DMS153 (cell line): ENCODE results near the gene ZNF213.

Source experiments
- DNase-seq: peaks from one replicate; lab custom pipeline; 2025; lab: John Stamatoyannopoulos, UW

The ZNF213 gene

DNA sequence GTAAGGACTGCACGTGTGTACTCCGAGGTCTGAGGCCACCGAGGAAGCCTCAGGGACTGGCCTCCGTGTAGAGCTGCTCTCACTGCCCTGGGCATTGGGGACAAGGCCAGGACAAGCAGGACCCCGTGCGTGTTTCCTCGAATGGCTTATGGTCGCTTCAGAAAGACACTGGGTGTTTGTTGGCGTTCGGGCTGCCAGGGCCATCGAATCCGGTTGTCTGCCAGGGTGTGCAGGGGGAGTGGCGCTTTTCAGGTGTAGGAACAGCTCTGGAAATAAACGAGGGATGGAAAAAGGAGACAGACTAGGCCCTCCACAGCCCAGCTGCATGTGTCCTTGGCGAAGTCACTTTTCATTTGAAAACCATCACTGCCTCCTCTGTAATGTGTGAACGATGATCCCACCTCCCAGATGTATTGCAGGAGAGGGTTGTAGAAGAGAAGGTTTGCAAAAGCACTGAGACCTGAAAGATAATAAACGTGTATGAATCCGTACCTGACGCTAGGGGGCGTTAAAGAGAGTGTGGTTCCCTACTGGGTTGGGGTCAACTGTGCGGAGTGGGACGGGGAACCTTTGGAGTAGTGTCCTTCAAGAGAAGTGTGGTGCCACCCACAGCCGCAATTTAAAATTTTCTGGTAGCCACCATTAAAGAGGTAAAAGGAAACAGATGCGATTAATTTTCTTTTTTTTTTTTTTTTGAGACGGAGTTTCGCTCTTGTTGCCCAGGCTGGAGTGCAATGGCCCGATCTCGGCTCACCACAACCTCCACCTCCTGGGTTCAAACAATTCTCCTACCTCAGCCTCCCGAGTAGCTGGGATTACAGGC, 33.6 kb upstream of the ZNF213 start:
- DNase-seq, result no peak

DNA sequence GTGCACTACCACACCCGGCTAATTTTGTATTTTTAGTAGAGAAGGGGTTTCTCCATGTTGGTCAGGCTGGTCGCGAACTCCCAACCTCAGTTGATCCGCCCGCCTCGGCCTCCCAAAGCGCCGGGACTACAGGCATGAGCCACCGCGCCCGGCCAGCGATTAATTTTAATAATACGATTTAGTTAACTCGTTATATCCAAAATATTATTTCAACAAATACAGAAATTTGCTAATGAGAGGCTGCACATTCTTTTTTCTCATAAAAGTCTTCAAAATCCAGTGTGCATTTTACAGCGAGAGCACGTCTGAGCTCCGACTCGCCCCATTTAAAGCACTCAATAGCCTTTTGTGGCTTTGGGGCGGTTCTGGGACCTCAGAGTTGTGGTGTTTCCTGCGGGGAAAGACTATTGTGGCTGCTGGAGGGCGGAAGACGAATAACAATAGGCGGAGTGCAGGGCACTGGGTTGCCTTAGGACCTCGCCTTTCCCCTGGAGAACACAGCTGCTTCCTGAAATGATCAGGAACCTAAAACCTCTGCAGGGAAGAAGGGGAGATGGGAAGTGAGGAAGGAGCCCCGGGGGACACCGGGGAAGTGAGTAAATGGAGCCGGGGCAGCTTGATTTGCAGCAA, 32.9 kb upstream of the ZNF213 start:
- no peak for DNase-seq

DNA sequence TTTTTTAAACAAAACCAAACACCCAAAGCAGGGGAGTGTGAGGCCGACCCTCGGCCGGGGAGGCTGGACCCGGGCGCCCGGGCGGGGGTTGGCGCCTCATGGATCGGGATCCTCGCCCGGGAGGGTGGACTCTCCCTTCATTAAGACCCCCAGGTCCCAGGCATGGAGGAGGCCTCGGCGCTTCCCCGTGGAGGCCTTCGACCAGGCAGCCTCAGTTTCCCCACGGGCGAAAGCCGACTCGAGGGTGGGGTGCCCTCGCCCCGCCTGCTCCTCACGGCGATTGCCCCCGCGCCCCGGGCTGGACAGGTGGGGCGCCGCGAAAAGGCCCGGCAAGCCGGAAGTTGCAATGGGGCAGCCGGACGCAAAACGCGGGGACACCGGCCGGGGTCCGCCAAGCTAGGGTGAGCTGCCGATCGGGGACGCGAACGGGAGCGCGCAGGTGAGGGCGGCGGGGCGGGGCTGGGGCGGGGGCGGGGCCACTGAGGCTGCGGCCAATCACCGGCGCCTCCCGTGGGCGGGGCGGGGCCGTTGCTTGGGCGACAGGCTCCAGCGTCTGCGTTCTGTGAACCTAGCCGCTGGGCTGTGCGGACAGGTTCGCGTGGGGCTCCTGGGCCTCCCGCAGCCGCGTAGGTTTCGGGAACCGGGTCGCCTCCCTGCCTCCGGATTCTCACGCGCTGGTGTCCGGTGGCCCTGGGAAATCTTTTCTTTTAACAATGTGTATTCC, 28.5 kb upstream of the ZNF213 start:
- DNase-seq, result peak; percentile 82

DNA sequence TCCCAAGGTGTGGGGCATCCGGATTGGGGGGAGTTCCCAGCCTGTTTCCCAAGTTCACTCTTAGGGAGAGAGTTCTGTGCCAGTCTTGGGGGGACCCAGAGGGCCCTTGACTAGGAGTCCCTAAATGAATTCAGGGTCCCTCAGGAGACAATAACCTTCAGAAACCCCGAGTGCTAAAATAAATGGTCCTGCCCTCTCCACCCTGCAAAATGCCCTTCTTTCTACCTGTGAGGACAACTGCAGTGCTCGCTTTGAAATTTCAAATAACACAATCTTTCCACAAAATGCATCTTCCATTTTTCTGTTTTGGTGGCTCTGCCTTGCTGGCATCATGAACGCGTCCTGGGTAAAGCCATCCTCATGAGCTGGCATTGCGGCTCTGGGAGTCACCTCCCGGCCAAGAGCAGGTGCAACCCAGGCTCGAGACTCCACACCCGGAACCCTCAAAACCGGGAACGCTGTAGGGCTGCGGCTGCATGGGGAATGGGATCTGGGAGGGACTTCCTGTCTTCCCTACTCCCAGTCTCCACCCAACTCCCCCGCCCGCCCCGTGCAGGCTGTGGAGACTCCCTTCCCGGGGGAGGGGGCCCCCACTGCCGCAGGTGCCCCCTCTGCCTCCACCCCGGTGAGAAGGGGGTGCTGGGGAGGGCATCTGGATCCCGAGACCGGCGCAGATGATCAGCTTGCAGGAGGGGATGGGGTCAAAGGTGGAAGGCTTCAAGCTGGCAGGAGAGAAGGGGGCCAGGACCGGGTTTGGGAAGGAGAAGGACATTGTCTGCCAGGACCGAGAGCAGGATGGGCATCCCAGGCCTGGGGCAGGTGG, 22.6 kb upstream of the ZNF213 start, which contains the start of gene ZNF205:
Gene ZNF205, plus strand, starts transcription at position 529 of the 823 bp plus-strand sequence. CDS start 845 bp downstream, outside the sequence.
- peak; percentile 72 for DNase-seq

DNA sequence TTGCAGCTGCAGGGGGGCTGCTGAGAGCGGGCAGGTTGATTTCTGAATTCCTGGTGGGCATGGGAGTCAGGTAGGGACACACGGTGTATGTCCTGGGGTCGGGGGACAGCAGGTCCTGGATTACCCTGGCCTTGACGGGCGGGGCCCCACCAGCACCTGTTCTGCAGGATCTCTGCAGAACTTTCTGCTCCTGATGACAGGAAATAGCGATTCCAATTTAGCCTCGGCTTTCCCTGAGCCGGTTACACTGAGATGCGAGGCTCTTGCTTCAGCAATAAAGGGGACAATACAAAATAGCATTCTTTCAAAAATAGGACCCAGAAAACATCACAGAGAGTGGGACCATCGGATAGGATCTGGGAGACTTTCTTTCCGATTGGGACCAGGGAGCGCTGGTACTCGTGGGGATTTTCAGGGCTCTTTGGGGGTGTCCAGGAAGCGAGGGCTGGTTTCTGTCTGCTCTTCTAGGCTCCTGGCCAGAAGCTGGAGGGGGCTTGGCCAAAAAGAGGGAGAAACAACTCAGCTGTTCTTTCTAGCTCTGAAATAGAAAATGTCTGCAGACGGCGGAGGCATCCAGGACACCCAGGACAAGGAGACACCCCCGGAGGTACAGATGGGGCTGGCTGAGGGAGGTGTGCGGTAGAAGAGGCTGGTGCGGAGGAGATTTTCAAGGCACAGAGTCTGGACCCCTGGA, 21.8 kb upstream of the ZNF213 start:
- no peak for DNase-seq

DNA sequence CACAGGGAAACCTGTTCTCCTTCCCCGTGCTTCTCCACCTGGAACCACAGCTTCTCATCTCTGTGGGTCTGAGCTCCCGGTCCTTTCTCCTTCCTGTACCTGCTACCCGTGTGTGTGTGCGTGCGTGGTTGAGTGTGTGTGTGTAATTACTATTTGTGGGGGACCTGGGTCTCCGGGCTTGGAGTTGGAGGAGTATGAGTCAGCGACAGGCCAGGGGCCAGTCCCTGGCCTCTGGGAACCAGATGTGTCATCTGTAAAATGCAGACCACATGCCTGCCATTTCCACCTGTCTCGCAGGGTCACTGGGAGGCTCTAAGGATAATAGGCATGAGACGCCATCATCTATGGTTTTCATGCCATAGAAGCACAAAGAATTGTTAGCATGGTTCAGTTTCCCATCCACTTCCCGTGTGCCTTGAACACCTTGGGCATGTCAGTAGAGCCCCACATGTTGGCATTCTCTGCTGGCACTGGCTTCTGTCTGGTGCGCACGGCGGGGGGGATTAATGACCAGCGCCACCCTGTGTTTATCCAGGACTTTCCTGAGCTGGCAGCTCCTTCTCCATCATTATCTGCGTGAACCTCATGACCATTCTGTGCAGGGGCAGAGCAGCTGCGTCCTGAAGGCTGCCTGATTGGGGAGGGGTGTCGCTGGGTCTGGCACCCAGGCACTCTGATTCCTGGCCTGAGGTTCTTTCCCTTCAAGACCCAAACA, 20.9 kb upstream of the ZNF213 start:
- no peak for DNase-seq

DNA sequence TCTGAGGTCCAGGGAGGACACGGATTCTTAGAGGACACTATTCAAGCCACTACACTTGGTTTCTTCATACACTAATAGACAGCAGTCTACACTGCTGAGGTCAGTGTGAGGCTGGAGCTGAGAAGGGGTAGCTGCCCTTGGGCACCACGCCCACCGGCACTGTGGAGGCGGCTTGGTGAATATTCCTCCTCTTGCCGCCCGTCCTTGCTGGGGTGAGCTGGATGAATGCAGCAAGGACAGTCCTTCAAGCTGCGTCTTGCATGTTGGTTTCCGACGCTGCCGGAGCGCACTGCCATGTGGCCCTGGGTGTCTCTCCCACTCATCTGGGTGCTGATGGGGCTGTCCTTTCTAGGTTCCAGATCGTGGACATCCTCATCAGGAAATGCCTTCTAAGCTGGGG, 19.8 kb upstream of the ZNF213 start:
- no peak for DNase-seq

DNA sequence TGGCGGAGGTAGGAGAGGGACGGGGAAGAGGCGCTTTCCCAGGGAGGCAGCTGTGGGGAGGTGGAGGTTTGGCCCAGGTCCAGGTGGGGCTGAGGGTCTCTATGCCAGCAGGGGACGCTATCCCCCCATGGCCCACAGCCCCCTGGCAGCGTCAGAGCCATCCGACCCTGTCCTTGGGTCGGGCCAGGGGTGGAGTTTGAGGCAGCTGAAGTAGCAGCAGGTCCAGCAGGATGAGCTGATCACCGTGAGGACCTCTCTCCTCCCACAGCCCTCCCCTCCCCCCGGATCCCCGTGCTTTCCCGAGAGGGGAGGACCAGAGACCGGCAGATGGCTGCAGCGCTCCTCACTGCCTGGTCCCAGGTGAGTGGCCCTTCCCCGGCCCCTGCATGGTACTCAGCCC, 19.3 kb upstream of the ZNF213 start:
- DNase-seq, result no peak

DNA sequence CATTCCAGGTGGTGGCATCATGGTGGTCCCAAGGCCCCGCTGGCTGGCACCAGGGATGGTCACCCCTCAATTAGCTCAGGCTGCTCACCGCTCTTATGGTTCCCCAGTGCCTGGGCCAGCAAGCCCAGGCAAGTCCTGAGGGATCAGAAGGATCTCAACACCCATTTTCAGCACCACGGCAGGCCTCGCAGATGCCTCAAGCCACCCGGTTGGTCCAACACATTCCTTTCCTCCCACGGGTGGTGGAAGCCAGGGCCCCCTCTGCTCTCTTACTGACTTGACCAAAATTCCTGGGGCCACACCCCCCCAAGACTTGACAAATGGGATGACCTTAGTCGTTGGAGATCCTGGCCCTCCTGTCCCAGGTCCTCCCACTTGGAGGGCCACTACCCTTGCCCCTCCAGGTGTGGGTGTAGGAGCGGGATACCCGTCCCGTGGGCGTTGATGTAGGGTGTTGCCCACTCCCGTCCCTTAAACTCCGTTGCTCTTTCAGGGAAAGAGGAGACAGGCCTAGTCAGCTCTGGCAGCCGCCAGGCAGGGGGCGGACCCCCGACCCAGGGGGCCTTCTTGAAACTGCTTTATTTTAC, 16.5 kb upstream of the ZNF213 start:
- DNase-seq, result no peak

DNA sequence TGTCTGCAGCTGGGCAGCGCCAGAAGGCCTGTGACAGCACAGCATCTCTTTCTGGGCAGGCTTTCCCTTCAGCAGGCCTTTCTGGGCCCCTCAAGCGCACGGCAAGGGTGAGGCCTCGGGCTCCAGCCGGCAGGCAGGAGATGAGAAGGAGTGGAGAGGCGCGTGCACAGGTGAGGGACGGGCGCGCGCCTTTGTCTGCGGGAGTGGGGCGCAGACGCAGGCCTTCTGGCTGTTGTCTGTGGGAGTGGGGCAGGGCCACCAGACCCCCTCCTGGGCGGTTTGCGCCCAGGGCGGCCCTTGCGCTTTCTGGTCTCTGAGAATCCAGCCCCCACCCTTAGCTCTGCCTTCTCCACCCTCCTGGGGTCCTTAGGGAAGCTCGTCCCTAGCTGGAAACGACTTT, 16.0 kb upstream of the ZNF213 start:
- no peak for DNase-seq

DNA sequence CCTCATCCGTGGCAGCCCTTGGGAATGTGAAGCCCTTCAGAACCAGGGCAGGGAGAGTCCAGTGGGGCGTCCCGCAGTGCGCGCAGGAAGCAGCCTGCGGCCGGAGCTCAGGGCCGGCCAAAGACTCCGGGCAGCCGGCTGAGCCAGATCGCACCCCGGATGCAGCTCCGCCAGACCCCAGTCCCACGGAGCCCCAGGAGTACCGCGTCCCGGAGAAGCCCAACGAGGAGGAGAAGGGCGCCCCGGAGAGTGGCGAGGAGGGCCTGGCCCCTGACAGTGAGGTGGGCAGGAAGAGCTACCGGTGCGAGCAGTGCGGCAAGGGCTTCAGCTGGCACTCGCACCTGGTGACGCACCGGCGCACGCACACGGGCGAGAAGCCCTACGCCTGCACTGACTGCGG, 15.5 kb upstream of the ZNF213 start:
- no peak for DNase-seq

DNA sequence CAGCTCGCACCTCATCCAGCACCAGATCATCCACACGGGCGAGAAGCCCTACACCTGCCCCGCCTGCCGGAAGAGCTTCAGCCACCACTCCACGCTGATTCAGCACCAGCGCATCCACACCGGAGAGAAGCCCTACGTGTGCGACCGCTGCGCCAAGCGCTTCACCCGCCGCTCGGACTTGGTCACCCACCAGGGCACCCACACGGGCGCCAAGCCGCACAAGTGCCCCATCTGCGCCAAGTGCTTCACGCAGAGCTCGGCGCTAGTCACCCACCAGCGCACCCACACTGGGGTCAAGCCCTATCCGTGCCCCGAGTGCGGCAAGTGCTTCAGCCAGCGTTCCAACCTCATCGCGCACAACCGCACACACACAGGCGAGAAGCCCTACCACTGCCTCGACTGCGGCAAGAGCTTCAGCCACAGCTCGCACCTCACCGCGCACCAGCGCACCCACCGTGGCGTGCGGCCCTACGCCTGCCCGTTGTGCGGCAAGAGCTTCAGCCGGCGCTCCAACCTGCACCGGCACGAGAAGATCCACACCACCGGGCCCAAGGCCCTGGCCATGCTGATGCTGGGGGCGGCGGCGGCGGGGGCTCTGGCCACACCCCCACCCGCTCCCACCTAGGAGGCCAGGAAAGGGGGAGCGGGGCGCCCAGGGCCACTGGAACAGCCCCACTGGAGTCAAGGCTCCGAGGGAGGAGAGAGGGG, 15.0 kb upstream of the ZNF213 start:
- no peak for DNase-seq

DNA sequence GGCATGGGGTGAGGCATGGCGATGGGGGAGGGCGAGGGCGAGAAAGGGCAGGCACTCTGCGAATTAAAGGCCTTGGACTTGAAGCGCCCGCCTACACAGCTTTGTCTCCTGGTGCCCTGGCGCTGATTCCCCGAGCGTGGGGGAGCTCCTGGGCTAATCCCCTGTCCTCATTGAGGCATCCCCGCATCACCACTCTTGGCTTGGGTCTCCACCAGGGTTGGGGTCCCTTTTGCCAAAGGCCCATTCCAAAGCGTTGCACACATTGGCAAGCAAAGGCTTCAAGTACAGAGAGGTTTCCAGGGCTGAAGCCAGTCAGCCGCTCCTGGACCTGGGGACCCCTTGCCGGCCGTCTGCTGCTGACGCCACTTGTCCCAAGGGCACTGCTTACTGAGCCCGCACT, 14.4 kb upstream of the ZNF213 start:
- no peak for DNase-seq

DNA sequence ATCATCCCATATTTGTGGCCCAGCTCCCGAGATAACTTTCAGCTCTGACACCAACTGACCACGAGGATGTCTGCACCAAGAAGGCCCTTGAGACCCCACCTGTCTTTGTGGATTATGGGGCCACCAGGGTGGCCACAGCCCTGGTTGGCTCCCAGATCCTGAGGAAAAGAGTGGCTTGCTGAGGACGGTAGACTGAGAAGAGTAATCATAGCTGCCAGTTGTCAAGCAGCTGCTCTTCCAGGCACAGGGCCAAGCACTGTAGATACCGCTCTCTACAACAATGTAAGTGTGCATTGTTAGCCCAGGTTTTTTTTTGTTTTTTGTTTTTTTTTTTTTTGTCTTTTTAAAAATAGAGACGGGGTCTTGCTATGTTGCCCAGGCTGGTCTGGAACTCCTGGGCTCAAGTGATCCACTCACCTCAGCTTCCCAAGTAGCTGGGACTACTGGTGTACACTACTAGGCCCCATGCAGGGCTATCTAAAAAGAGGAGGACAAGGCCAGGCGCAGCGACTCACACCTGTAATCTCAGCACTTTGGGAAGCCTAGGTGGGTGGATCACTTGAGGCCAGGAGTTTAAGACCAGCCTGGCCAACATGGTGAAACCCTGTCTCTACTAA, 12.9 kb upstream of the ZNF213 start:
- no peak for DNase-seq

DNA sequence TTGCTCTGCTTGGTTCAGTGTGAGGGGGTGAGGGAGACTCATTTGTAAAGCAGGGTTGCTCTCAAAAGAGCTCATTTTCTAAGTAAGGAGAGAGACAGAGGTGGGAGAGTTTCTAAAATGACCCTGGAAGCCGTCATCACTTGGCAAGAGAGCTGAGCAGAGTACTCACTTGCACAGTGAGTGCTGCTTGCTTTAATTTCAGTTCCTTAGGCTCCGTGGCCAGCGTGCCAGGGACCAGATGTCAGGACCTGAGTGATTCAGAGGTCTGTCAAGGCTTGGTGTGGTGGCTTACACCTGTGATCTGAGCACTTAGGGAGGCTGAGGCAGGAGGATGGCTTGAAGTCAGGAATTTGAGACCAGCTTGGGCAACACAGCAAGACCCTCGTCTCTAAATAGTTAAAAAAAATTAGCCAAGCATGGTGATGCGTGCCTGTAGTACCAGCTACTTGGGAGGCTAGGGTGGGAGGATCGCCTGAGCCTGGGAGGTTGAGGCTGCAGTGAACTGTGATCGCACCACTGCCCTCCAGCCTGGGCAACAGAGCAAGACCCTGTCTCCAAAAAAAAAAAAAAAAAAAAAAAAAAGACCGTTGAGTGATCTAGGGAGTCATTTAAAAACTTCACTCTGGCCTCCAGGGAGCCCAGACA, 11.8 kb upstream of the ZNF213 start:
- no peak for DNase-seq

DNA sequence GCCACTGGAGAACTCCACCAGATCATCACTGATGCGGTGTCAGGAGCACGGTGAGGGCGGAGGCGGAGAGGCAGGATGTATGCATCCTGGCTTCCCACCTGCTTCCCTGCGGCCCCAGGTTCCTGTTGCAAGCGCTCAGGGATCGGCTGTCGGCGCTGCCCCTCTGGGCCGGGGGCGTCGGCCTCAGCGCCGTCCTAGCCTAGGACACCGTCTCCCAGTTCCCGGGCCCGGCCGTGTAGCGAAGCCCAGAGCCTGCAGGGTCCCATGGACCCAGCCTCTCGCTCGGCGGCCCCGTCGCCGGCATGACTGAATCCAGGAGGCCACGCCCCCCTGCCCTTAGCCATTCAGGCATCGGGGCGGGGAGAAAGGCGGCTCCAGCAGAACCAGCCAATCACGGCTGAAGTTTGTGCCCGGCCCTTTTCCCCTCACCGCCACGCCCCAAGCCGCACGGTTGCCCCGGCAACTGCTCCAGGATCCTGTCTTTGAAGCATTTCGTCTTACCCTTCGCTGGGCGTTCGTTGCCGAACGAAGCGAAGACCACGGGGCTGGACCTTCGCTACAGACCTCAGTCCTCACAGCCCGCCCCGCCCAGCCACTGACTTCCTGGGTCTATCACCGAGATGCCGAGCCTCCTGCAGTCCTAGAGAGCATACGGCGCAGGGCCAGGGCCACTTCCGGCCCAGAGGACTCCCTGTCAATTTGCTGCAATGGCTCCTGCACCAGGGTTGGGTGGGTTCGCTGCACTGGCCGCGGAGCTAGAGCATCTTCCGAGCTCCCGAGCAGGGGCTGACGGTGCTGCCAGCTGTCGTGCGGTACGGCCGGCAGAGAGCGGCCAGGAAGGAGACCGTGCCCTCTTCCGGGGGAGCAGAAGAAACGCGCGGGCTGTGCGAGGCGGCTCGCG, 10.6 kb upstream of the ZNF213 start:
- DNase-seq, result peak; percentile 91

DNA sequence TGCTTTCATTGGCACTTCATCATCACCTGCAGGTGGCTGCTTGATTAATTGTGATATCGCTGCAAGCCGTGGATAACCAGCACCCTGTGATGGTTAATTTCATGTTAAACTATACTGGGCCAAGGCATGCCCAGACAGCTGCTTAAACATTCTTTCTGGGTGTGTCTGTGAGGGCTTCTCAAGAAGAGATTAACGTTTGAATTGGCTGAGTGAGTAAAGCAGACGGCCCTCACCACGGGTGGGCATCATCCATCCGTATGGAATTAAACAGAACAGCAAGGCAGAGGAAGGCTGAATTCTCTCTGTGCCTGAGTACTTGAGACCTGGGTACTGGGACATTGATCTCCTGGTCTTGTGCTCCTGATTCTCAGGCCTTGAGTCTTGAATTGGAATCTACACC, 7.1 kb upstream of the ZNF213 start:
- DNase-seq, result no peak
